DMS153 treated with DMSO at 0.1 percent for 48 hours (cell line): ENCODE measurements around the gene ANKRD33B.
A peak's percentile ranks its signal among the peaks of the same experiment; 100 is the strongest.
"Not testable (repeated sequence)": the region's sequence is repeated elsewhere in the genome, so short reads cannot be mapped to it uniquely, and the experiment has no call there.

Source experiments
- DNase-seq: peaks from one replicate; lab custom pipeline; 2025; ENCODE audit not compliant: unreplicated experiment; lab: John Stamatoyannopoulos, UW

Gene ANKRD33B

GRCh38 chr5:10536931-10537579 is 26.8 kb upstream of the ANKRD33B start:
- no peak for DNase-seq

DNA sequence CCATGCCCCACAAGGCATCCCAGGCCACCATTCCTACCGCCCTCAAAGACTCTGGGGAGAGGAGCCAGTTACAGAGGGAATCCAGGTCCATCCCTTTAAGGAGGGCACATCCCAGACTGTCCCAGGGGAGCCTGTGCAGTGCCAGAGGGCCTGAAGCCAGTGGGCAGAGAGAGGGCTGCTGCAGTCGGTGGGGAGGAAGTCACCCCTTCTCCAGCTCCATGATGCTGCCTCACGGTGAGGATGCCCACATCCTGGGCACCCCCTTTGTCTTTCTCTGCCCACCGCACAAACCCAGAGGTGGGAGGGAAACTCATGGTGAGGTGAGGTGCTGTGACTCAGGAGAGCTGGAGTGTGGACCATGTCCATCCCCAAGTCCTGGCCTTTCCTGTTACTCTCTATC is 26.2 kb upstream of the ANKRD33B start:
- no peak for DNase-seq

DNA sequence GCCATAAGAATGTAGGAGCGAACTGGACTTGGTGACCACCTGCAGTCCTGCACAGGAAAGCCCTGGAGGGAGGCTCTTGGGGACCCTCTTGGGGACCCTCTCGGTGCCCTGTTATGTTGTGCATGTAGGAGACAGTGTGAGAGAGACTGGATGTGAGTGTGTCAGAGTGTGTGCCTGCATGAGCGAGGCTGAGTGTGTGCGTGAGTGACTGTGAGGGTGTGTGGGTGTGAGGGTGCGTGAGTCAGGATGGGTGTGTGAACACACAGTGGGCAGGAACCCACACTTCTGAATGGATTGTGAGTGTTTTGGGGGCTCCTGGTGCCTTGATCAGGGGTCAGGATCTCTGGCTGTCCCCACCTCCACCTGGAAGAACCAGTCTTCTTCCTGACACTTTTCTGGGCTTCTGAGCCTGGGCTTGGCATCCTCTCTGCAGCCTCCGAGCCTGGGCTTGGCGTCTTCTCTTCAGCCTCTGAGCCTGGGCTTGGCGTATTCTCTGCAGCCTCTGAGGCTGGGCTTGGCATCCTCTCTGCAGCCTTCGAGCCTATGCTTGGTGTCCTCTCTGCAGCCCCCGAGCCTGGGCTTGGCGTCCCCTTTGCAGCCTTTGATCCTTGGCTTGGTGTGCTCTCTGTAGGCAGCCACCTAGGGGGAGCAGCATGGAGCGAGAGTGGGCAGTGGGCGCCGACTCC is 25.6 kb upstream of the ANKRD33B start:
- DNase-seq, result no peak

- DNase-seq, result no peak
These were observed 24.8 kb upstream of the ANKRD33B start for GRCh38 chr5:10538789-10539686.

DNA sequence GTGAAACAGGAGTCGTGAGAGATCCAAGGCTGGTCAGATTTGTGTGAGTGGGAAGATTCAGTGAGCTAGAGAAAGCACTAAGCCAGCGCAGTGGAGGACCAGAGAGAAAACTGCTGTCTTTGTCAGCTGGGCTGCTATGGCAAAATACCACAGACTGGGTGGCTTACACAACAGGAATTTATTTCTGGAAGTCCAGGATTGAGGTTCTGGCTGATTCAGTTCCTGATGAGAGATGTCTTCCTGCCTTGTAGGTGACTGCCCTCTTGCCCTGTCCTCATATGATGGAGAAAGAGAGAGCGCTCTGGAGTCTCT is 24.2 kb upstream of the ANKRD33B start:
- no peak for DNase-seq

GRCh38 chr5:10540036-10540544 is 23.8 kb upstream of the ANKRD33B start:
- no peak for DNase-seq

- no peak for DNase-seq
These were observed 22.8 kb upstream of the ANKRD33B start for GRCh38 chr5:10540951-10541646.

- DNase-seq, result no peak
These were observed 21.8 kb upstream of the ANKRD33B start for GRCh38 chr5:10542055-10542550.

- DNase-seq, result no peak
These were observed 20.3 kb upstream of the ANKRD33B start for GRCh38 chr5:10543585-10544040.

GRCh38 chr5:10545084-10545483 is 18.8 kb upstream of the ANKRD33B start:
- no peak for DNase-seq

DNA sequence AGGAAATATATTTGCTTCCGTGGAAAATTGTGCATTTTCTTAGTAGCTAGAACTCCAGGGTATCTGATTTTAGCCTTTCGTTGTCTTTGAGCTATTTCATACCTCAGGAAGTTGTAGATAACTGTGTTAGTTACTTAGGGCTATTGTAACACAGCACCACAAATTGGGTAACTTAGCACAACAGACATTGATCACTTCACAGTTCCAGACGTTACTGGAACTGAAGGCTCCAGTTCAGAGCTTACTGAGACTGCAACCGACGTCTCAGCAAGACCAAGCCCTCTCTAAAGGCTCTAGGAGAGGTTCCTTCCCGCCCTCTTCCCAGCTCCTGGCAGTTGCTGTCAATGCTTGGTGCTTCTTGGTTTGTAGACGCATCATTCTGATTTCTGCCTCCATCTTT is 17.7 kb upstream of the ANKRD33B start:
- no peak for DNase-seq

- DNase-seq, result no peak
These were observed 15.3 kb upstream of the ANKRD33B start for GRCh38 chr5:10548418-10549122.

DNA sequence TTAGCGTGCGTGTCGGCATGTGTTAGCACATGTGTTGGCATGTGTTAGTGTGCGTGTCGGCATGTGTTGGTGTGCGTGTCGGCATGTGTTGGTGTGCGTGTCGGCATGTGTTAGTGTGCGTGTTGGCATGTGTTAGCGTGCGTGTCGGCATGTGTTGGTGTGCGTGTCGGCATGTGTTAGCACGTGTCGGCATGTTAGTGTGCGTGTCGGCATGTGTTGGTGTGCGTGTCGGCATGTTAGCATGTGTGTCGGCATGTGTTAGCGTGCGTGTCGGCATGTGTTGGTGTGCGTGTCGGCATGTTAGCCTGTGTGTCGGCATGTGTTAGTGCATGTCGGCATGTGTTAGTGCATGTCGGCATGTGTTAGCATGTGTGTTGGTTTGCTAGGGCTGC is 14.8 kb upstream of the ANKRD33B start:
- not testable (repeated sequence) for DNase-seq

DNA sequence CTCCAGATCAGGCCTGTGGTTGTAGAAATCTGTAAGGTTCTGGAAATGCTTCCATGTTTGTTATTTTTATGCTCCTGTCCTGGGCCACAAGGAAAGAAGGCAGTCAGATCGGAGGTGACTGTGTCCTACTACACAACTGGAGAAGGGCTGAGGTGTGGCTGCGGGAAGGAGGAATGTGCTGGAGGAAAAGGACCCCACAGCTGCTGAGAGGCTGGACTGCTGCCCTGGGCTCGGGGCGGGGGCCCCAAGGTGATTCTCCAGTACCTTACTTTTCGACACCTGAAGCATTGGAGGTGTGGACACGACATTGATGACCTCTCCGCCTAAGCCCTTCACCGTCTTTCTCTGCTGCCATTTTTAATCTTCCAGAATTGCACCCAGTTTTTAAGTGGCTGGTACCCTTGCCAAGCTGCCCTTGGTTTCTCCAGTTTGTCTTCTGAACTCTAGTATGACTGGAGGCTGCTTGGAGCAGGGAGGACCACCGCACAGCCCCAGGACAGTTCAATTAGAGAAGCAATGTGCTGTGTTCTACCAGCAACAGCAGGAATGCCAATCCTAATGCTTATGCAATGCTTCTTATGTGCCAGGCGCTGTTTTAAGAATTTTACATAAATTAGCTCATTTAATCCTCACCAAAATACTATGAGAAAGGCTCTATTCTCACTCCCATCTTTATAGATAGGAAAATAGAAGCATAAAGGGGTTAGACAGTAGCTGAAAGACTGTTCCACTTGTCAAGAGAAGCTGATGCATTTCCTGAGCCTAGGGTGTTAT is 13.5 kb upstream of the ANKRD33B start:
- no peak for DNase-seq

DNA sequence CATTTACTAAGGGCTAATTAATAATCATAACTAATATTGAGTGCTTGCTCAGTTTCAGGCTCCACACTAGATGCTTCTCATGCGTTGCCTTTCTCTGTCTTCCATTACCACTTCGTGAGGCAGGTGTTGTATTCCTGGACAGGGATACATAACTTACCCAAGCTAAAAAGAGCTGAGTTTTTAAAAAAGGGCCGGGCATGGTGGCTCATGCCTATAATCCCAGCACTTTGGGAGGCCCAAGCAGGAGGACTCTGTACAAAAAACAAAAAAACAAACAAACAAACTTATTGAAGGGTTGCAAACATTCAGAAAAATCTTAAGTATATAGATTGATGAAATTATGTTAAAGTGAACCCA is 12.1 kb upstream of the ANKRD33B start:
- no peak for DNase-seq

- DNase-seq, result no peak
These were observed 11.4 kb upstream of the ANKRD33B start for GRCh38 chr5:10552183-10553143.

DNA sequence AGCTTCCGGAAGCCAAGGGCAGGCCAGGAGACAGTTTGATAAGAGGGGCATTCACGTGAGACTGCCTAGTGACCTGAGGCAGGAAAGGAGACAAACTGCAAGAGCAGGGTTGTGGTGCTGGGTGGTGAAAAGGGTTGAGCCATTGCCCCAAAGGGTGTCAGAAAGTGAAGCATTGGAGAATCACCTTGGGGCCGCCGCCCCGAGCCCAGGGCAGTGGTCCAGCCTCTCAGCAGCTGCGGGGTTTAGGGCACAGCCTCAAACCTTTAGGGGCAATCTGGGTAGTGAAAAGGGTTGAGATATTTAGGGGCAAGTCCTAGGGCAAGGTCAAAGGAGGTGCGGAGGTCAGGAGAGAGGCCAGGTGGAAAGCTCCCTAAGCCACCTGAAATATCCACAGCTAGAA is 10.4 kb upstream of the ANKRD33B start:
- no peak for DNase-seq

DNA sequence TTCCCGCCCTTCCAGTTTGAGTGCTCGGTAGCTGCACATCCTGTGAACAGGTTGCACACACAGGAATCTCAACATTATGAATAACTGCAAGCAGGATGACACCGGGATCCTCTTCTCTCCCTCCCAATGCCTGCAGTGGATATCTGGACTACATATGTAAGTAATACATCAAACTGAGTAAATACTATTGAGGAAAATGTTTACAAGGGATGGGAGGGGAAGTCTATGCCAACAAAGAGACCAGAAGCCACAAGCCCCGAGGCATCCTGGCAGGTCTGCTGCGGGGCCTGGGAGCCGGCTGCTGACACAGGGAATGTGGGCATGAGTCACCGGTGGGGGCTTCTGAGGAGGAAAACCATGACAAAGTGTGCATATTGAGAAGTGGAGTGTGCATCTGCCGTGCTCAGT is 8.6 kb upstream of the ANKRD33B start:
- DNase-seq, result peak; percentile 48
